K562 (cell line): ENCODE results near the gene MED16. TPM values are rescaled to one million over a fixed set of nuclear protein-coding genes. Genes with fewer than 3 reads are reported as not detected.

ENCODE experiments used
- ATAC-seq: fragments of 200-7000 bp; cut with Tn5 transposase; 3 replicates; pipeline ENCODE4 v1.9.1; 2020; ENCODE audit warnings: moderate library complexity
- BruUV-seq: library from RNA; stranded (reverse); fragments of 400-500 nt; replicated peaks from 2 replicates; lab custom pipeline; 2021; lab: Mats Ljungman, UMichigan
- CTCF ChIA-PET: fragments of 300-600 bp; formaldehyde crosslinking; extraction: SDS; loops from one replicate; lab custom pipeline; 2021; ENCODE audit warnings: low intra/inter-chr PET ratio; lab: Yijun Ruan, JAX
- POLR2A ChIA-PET: fragments of 300-600, 350-650 bp; sonication (Branson Sonifier 250); formaldehyde crosslinking; extraction: SDS; loops from one replicate; lab custom pipeline; 2021; ENCODE audit warnings: antibody characterized with exemption, inconsistent platforms; lab: Yijun Ruan, JAX
- DNase-seq, 4 experiments: peaks; one replicate each; pipeline versions ENCODE4 v3.0.0 to v3.0.0-alpha.2; 2011 to 2018; ENCODE audit warnings: low spot score in 3 of 4, mixed read lengths in 3 of 4; ENCODE audit errors: extremely low read depth in 1 of 4
- FAIRE-seq: peaks from 2 replicates; lab custom pipeline; 2011; peaks lifted over from hg19 to GRCh38; lab: Jason Lieb, UNC
- H2AFZ ChIP-seq: 2 replicates; pipeline ENCODE4 v1.6.0; 2011; ENCODE audit warnings: low read depth, low read length, control low read depth, inconsistent platforms
- H3K27ac ChIP-seq: fragments of 200-600 bp; 3 replicates; pipeline ENCODE4 v1.8.0; 2011; ENCODE audit warnings: low read depth, mild to moderate bottlenecking, control low read depth, inconsistent platforms, low read length, moderate library complexity, mixed read lengths; ENCODE audit errors: extremely low read depth
- H3K27me3 ChIP-seq, 2 experiments: fragments of 300-600 bp in 1 of 2; 2 replicates in 1 of 2; 3 replicates in 1 of 2; pipeline versions ENCODE4 v1.6.0 to v1.8.0; 2011; ENCODE audit warnings: inconsistent platforms in 2 of 2, low read length in 2 of 2, mild to moderate bottlenecking in 1 of 2, mixed read lengths in 1 of 2, moderate library complexity in 1 of 2; ENCODE audit not compliant: control insufficient read depth in 2 of 2, insufficient read depth in 2 of 2
- H3K36me3 ChIP-seq: fragments of 300-600 bp; 3 replicates; pipeline ENCODE4 v1.8.0; 2011; ENCODE audit warnings: mild to moderate bottlenecking, low read length, inconsistent platforms; ENCODE audit not compliant: control insufficient read depth, insufficient read depth
- H3K4me1 ChIP-seq, 2 experiments: fragments of 200-600 bp in 1 of 2; replicated peaks in 1 of 2; 2 replicates in 1 of 2; 3 replicates in 1 of 2; pipeline versions ENCODE4 v1.5.1 to v1.8.0; 2011; ENCODE audit warnings: inconsistent platforms in 2 of 2, low read length in 2 of 2, mild to moderate bottlenecking in 1 of 2, mixed read lengths in 1 of 2, moderate library complexity in 1 of 2; ENCODE audit not compliant: control insufficient read depth in 2 of 2, insufficient read depth in 2 of 2
- H3K4me2 ChIP-seq: 2 replicates; pipeline ENCODE4 v1.6.1; 2011; ENCODE audit warnings: low read length, control low read depth, inconsistent platforms, mixed read lengths; ENCODE audit not compliant: insufficient read depth
- H3K4me3 ChIP-seq: fragments of 200-600 bp; sonication (generic), shearing (Covaris generic); 2 replicates; pipeline ENCODE4 v1.5.1; 2016; ENCODE audit warnings: control low read depth, inconsistent platforms
- H3K79me2 ChIP-seq: fragments of 200-600 bp; 3 replicates; pipeline ENCODE4 v1.8.0; 2011; ENCODE audit warnings: low read length, inconsistent platforms; ENCODE audit not compliant: control insufficient read depth, insufficient read depth
- H3K9ac ChIP-seq, 2 experiments: 2 replicates each; pipeline versions ENCODE4 v1.6.0 to v1.6.1; 2011; ENCODE audit warnings: low read depth in 2 of 2, low read length in 2 of 2, control low read depth in 1 of 2, inconsistent platforms in 1 of 2, mild to moderate bottlenecking in 1 of 2, mixed read lengths in 1 of 2; ENCODE audit not compliant: insufficient read depth in 1 of 2
- H3K9me1 ChIP-seq: one replicate; pipeline ENCODE4 v1.6.0; 2011; ENCODE audit warnings: inconsistent platforms, mild to moderate bottlenecking, low read length, moderate library complexity; ENCODE audit not compliant: control insufficient read depth, insufficient read depth
- H3K9me3 ChIP-seq: replicated peaks from 2 replicates; pipeline ENCODE4 v1.5.1; 2011; ENCODE audit warnings: low read depth, low read length, inconsistent platforms; ENCODE audit not compliant: control insufficient read depth, insufficient read depth
- H4K20me1 ChIP-seq: replicated peaks from 2 replicates; pipeline ENCODE4 v1.6.1; 2011; ENCODE audit warnings: low read length, inconsistent platforms, mixed read lengths; ENCODE audit not compliant: control insufficient read depth, insufficient read depth
- BRD9 ChIP-seq: fragments of 450-650 bp; IDR thresholded peaks from 2 replicates; pipeline ENCODE4 v1.6.1; 2018; ENCODE audit warnings: low read depth; ENCODE audit not compliant: partially characterized antibody
- CBFA2T2 ChIP-seq: fragments of 450-650 bp; conservative IDR thresholded peaks from 2 replicates; pipeline ENCODE4 v1.6.1; 2017; ENCODE audit warnings: mild to moderate bottlenecking
- CBX1 ChIP-seq: sonication (generic); IDR thresholded peaks from 2 replicates; pipeline ENCODE4 v1.6.1; 2016; ENCODE audit warnings: antibody characterized with exemption, low read depth, mild to moderate bottlenecking
- E2F5 ChIP-seq: sonication (generic); formaldehyde crosslinking; IDR thresholded peaks from 2 replicates; pipeline ENCODE4 v1.8.0; 2022; ENCODE audit warnings: mild to moderate bottlenecking, missing genetic modification reagents
- EGR1 ChIP-seq: fragments of 450-650 bp; conservative IDR thresholded peaks from 2 replicates; pipeline ENCODE4 v1.6.1; 2017; ENCODE audit warnings: mild to moderate bottlenecking
- HCFC1 ChIP-seq: IDR thresholded peaks from 2 replicates; pipeline ENCODE4 v1.6.1; 2012; ENCODE audit warnings: low read depth, low read length, improper control_type of control experiment
- HOMEZ ChIP-seq: fragments of 250-450 bp; sonication (Bioruptor Pico); IDR thresholded peaks from 2 replicates; pipeline ENCODE4 v1.4.0; 2020; ENCODE audit warnings: mild to moderate bottlenecking, moderate library complexity
- KLF13 ChIP-seq: fragments of 450-650 bp; IDR thresholded peaks from 2 replicates; pipeline ENCODE4 v1.6.1; 2016; ENCODE audit warnings: missing genetic modification characterization, low read depth, mild to moderate bottlenecking, missing compliant biosample characterization, moderate library complexity, borderline replicate concordance
- MTF1 ChIP-seq: fragments of 250-450 bp; sonication (Bioruptor Pico); IDR thresholded peaks from 2 replicates; pipeline ENCODE4 v1.9.0; 2021; ENCODE audit warnings: moderate library complexity, mild to moderate bottlenecking, inconsistent platforms, borderline replicate concordance
- NFRKB ChIP-seq: fragments of 450-650 bp; IDR thresholded peaks from 2 replicates; pipeline ENCODE4 v1.6.1; 2016; ENCODE audit warnings: low read depth
- SRF ChIP-seq, 2 experiments: fragments of 250-450, 450-650 bp in 1 of 2; sonication (Bioruptor Pico) in 1 of 2; sonication (generic) in 1 of 2; formaldehyde crosslinking; IDR thresholded peaks; 2 replicates each; pipeline versions ENCODE4 v1.5.0 to v1.5.1; 2020 to 2022; ENCODE audit warnings: mild to moderate bottlenecking in 1 of 2, missing genetic modification reagents in 1 of 2
- SRSF9 ChIP-seq: fragments of 200-400 bp; formaldehyde crosslinking; IDR thresholded peaks from 2 replicates; pipeline ENCODE4 v1.6.1; 2017; ENCODE audit warnings: low read depth, low read length, borderline replicate concordance
- ZNF507 ChIP-seq: conservative IDR thresholded peaks from 2 replicates; pipeline ENCODE4 v1.6.1; 2017; ENCODE audit warnings: missing genetic modification characterization, missing compliant biosample characterization
- ZNF740 ChIP-seq, 3 experiments: fragments of 200-800 bp in 1 of 3; sonication (Bioruptor generic) in 1 of 3; sonication (generic) in 1 of 3; formaldehyde crosslinking in 1 of 3; IDR thresholded peaks; 2 replicates each; pipeline versions ENCODE4 v1.6.1 to v1.8.0; 2016 to 2022; ENCODE audit warnings: mild to moderate bottlenecking in 2 of 3, missing compliant biosample characterization in 2 of 3, missing genetic modification characterization in 2 of 3, missing genetic modification reagents in 1 of 3
- WGBS: fragments of 100-300 bp; shearing (Covaris generic); methylation state at CpG from one replicate; pipeline ENCODE4 v1.1.6; 2016; ENCODE audit warnings: low coverage, mixed read lengths; ENCODE audit not compliant: insufficient coverage; ENCODE audit errors: missing lambda C conversion rate; 5-methylcytosine and 5-hydroxymethylcytosine counted together
- in situ Hi-C: fragments of 300-500 bp; cut with MboI; formaldehyde crosslinking; loops from 4 replicates; pipeline ENCODE4 v1.15.0; 2018; ENCODE audit warnings: inconsistent platforms, mixed read lengths
- intact Hi-C: fragments of 100-400 bp; cut with micrococcal nuclease; formaldehyde crosslinking; loops from 2 replicates; pipeline ENCODE4 v1.14.2; 2022
- polyA plus RNA-seq, 8 experiments: library from polyadenylated mRNA; depleted of rRNA in 4 of 8; stranded (reverse) in 5 of 8; unstranded in 3 of 8; fragments of >200 nt; fragmentation: Nextera tagmentation in 2 of 8; fragmentation: Illumina TruSeq in 1 of 8; extraction: Ambion mirVana in 2 of 8; extraction: Trizol in 1 of 8; gene quantifications; 2 replicates each; pipeline versions ENCODE4 v1.2.1 to v1.2.3, GENCODE V29; 2011 to 2014; ENCODE audit warnings: inconsistent platforms in 1 of 8, missing spikeins in 1 of 8
- total RNA-seq, 7 experiments: library from RNA; depleted of rRNA in 6 of 7; stranded (reverse); fragments of >200 nt in 6 of 7; fragmentation: Illumina TruSeq in 2 of 7; extraction: Trizol in 2 of 7; gene quantifications; 2 replicates each; pipeline versions ENCODE4 v1.2.1 to v1.2.3, GENCODE V29; 2011 to 2021; ENCODE audit warnings: low replicate concordance in 1 of 7
- TF ChIP-seq, protein P1 (sequence below): fragments of 450-650 bp; IDR thresholded peaks from 2 replicates; pipeline ENCODE4 v1.7.0; 2016; ENCODE audit warnings: borderline replicate concordance

MED16 gene
- total and polyA plus RNA-seq, 9 of the 15 experiments (the other 6 are each of a cell fraction or from before 2014, with no cell fraction given), result 0.89 to 59.9 (median 8.6) TPM

GRCh38 chr19:912181-913079 is 19.4 kb upstream of the MED16 start:
- Histone ChIP-seq H3K9me1 (no peaks in the 10 kb centered on the region), H3K27me3 (no peaks in the 10 kb centered on the region), H3K4me3 (peak overlapping the region; percentile 96), H3K4me2 (peak overlapping the region; percentile 77; the same call in 1 of the 2 replicates), H3K27ac (peak overlapping the region; percentile 91), H3K4me1 (peaks cover 17 to 72% of the 10 kb centered on the region in 2 experiments), H3K79me2 (peaks cover 70% of the 10 kb centered on the region), H3K36me3 (peaks cover 17% of the 10 kb centered on the region; the same call in 2 of the 3 replicates), H2AFZ (peak overlapping the region; percentile 72; the same call in 1 of the 2 replicates), H3K9ac (peak overlapping the region; percentile 73 to 89; a peak in 3 of 4 replicates), H4K20me1 (0 out of 2 replicates have a peak, but pooled peaks cover 4% of the 10 kb centered on the region), H3K9me3 (no peaks in the 10 kb centered on the region)
- intact Hi-C loops, result no loop called here
- in situ Hi-C loops, result no loop called here
- DNase-seq (peak; percentile 69 to 79 (median 72)), ATAC-seq (no peak), FAIRE-seq (no peak)
- CTCF ChIA-PET, result no interaction called here
- WGBS, result 0% methylated on average over 6 of the region's 69 CpGs
- no TSS peak for BruUV-seq
- POLR2A ChIA-PET, result no interaction called here
- no peak for TF ChIP-seq HCFC1
- TF ChIP-seq SRSF9, result no peak
- TF ChIP-seq KLF13 (tag), result no peak
- TF ChIP-seq, protein P1, sequence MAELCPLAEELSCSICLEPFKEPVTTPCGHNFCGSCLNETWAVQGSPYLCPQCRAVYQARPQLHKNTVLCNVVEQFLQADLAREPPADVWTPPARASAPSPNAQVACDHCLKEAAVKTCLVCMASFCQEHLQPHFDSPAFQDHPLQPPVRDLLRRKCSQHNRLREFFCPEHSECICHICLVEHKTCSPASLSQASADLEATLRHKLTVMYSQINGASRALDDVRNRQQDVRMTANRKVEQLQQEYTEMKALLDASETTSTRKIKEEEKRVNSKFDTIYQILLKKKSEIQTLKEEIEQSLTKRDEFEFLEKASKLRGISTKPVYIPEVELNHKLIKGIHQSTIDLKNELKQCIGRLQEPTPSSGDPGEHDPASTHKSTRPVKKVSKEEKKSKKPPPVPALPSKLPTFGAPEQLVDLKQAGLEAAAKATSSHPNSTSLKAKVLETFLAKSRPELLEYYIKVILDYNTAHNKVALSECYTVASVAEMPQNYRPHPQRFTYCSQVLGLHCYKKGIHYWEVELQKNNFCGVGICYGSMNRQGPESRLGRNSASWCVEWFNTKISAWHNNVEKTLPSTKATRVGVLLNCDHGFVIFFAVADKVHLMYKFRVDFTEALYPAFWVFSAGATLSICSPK, result no peak
- TF ChIP-seq MTF1, result no peak
- no peak for TF ChIP-seq CBFA2T2
- TF ChIP-seq EGR1, result peak; percentile 68
- TF ChIP-seq HOMEZ (CRISPR knock-in tag), result no peak
- no peak for TF ChIP-seq SRF (CRISPR knock-in tag; IDR thresholded peaks at IDR 0.05)
- 0 out of 2 replicates have a peak, but pooled peaks have one; percentile 6 for TF ChIP-seq CBX1
- peak; percentile 92 for TF ChIP-seq ZNF740 (CRISPR knock-in tag; IDR thresholded peaks at IDR 0.05)
- TF ChIP-seq ZNF740 (tag; IDR thresholded peaks at IDR 0.05), result peak in 1 of 2 experiments; percentile 90; a peak in 2 of 4 replicates
- TF ChIP-seq BRD9, result no peak
- TF ChIP-seq NFRKB, result peak; percentile 29; the same call in 1 of the 2 replicates
- no peak for TF ChIP-seq ZNF507 (tag)
- TF ChIP-seq E2F5 (CRISPR knock-in tag), result no peak
